CD14-positive monocyte (primary cell): Measurements from ENCODE around the gene PPIF. TPM values are rescaled to one million over a fixed set of nuclear protein-coding genes. Genes with fewer than 3 reads are reported as not detected.

Experiments used
- DNase-seq, 3 donors: peaks; one replicate each; pipeline ENCODE4 v3.0.0-alpha.2; 2011 to 2022
- H2AFZ ChIP-seq: 2 replicates; pipeline ENCODE4 v1.6.0; 2012; ENCODE audit warnings: mild to moderate bottlenecking, low read depth, low read length, inconsistent platforms; ENCODE audit not compliant: insufficient read depth, poor library complexity, severe bottlenecking
- H3K27ac ChIP-seq, 2 donors: 1 replicate in 1 of 2; 2 replicates in 1 of 2; pipeline ENCODE4 v1.5.1; 2012 to 2013; ENCODE audit warnings: low read length in 2 of 2, control low read depth in 1 of 2, inconsistent platforms in 1 of 2, low read depth in 1 of 2, mild to moderate bottlenecking in 1 of 2
- H3K27me3 ChIP-seq, 2 donors: one replicate each; pipeline versions ENCODE4 v1.6.0 to v1.6.1; 2011 to 2013; ENCODE audit warnings: low read length in 2 of 2; ENCODE audit not compliant: control insufficient read depth in 2 of 2, insufficient read depth in 2 of 2
- H3K36me3 ChIP-seq, 2 donors: replicated peaks in 1 of 2; 1 replicate in 1 of 2; 2 replicates in 1 of 2; pipeline versions ENCODE4 v1.5.1 to v1.6.1; 2012 to 2013; ENCODE audit warnings: low read length in 2 of 2, control low read depth in 1 of 2, inconsistent platforms in 1 of 2, mild to moderate bottlenecking in 1 of 2; ENCODE audit not compliant: insufficient read depth in 2 of 2, control insufficient read depth in 1 of 2
- H3K4me1 ChIP-seq, 2 donors: 1 replicate in 1 of 2; 2 replicates in 1 of 2; pipeline versions ENCODE4 v1.5.1 to v1.6.1; 2012 to 2013; ENCODE audit warnings: low read length in 2 of 2, control low read depth in 1 of 2, inconsistent platforms in 1 of 2, mild to moderate bottlenecking in 1 of 2, moderate library complexity in 1 of 2; ENCODE audit not compliant: insufficient read depth in 2 of 2, control insufficient read depth in 1 of 2
- H3K4me2 ChIP-seq: replicated peaks from 2 replicates; pipeline ENCODE3; 2012; ENCODE audit warnings: low read length, moderate library complexity, mild to moderate bottlenecking; ENCODE audit not compliant: poor library complexity, severe bottlenecking; ENCODE audit errors: extremely low read depth
- H3K4me3 ChIP-seq, 3 experiments: fragments of 200-600 bp in 1 of 3; sonication (generic) in 1 of 3; replicated peaks in 1 of 3; 1 replicate in 2 of 3; 2 replicates in 1 of 3; pipeline ENCODE4 v1.5.1; 2011 to 2013; ENCODE audit warnings: low read length in 3 of 3, mild to moderate bottlenecking in 3 of 3, control low read depth in 2 of 3, low read depth in 2 of 3, inconsistent platforms in 1 of 3, moderate library complexity in 1 of 3
- H3K79me2 ChIP-seq: 2 replicates; pipeline ENCODE4 v1.6.0; 2012; ENCODE audit warnings: mild to moderate bottlenecking, control low read depth, inconsistent platforms, low read length, moderate library complexity; ENCODE audit not compliant: insufficient read depth
- H3K9ac ChIP-seq: 2 replicates; pipeline ENCODE4 v1.6.0; 2017; ENCODE audit warnings: low read length, mild to moderate bottlenecking; ENCODE audit not compliant: insufficient read depth, poor library complexity, severe bottlenecking
- H3K9me3 ChIP-seq, 2 donors: replicated peaks in 1 of 2; 1 replicate in 1 of 2; 2 replicates in 1 of 2; pipeline versions ENCODE4 v1.5.1 to v1.6.1; 2012 to 2013; ENCODE audit warnings: low read length in 2 of 2, control low read depth in 1 of 2; ENCODE audit not compliant: control insufficient read depth in 1 of 2, insufficient read depth in 1 of 2
- H4K20me1 ChIP-seq: 2 replicates; pipeline ENCODE4 v1.6.0; 2012; ENCODE audit warnings: mild to moderate bottlenecking, low read length, control low read depth, moderate library complexity; ENCODE audit not compliant: insufficient read depth
- H3K27ac Mint-ChIP-seq, 7 donors: one replicate each; pipeline ENCODE4 v1.8.0; 2020; ENCODE audit warnings: mild to moderate bottlenecking in 7 of 7, mixed read lengths in 7 of 7, moderate library complexity in 6 of 7, inconsistent platforms in 2 of 7
- H3K27me3 Mint-ChIP-seq, 3 donors: one replicate each; pipeline ENCODE4 v1.8.0; 2021 to 2022; ENCODE audit warnings: low read depth in 3 of 3, mild to moderate bottlenecking in 3 of 3, mixed read lengths in 3 of 3, moderate library complexity in 3 of 3, inconsistent platforms in 1 of 3
- H3K36me3 Mint-ChIP-seq, 2 donors: one replicate each; pipeline ENCODE4 v1.8.0; 2020; ENCODE audit warnings: mixed read lengths in 2 of 2, inconsistent platforms in 1 of 2, mild to moderate bottlenecking in 1 of 2
- H3K4me1 Mint-ChIP-seq: one replicate; pipeline ENCODE4 v1.8.0; 2020; ENCODE audit warnings: mild to moderate bottlenecking, mixed read lengths
- H3K4me3 Mint-ChIP-seq, 2 donors: one replicate each; pipeline ENCODE4 v1.8.0; 2020; ENCODE audit warnings: mild to moderate bottlenecking in 2 of 2, mixed read lengths in 2 of 2, moderate library complexity in 1 of 2
- H3K9me3 Mint-ChIP-seq, 7 donors: one replicate each; pipeline ENCODE4 v1.8.0; 2020 to 2022; ENCODE audit warnings: mixed read lengths in 7 of 7, mild to moderate bottlenecking in 6 of 7, moderate library complexity in 6 of 7, inconsistent platforms in 2 of 7
- WGBS: methylation state at CpG from one replicate; pipeline ENCODE4 v1.1.5; 2013; ENCODE audit warnings: missing lambda C conversion rate; ENCODE audit not compliant: insufficient coverage; 5-methylcytosine and 5-hydroxymethylcytosine counted together
- intact Hi-C, 2 donors: fragments of 100-400 bp; cut with micrococcal nuclease; formaldehyde crosslinking; loops; one replicate each; pipeline versions ENCODE4 v1.15.0 to v1.15.1; 2023
- polyA plus RNA-seq, 3 donors: library from polyadenylated mRNA; depleted of rRNA in 1 of 3; unstranded in 2 of 3; stranded (reverse) in 1 of 3; fragments of 300-500 nt in 2 of 3; fragments of >200 nt in 1 of 3; fragmentation: Illumina TruSeq in 2 of 3; gene quantifications; 1 replicate in 2 of 3; 2 replicates in 1 of 3; pipeline ENCODE4 v1.2.3, GENCODE V29; 2012 to 2021
- TF ChIP-seq, protein P1 (sequence below): fragments of 200-600 bp; IDR thresholded peaks from one replicate; pipeline ENCODE4 v1.8.0; 2022; ENCODE audit warnings: antibody characterized with exemption, mild to moderate bottlenecking

The PPIF gene
- polyA plus RNA-seq, 3 donors = 36.6 to 1,064 (median 52.3) TPM

DNA sequence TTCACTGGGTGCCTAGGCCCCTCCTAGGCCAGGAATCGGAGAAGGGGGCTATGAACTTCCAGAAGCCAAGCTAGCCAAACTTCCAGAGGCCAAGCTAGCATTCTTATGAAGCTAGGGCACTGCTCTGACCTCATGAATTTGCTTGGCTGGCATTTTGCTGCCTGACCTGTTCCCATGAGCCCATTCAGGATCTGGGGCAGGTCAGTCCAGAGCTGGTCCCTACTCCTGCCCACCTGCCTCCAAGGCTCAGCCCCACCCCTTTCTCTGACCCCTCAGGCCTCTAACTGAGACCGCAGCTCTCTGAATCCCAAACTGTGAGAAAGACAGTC, 1.3 kb upstream of the PPIF start:
- H3K79me2 ChIP-seq = peaks cover 45% of the 10 kb centered on the region
- Mint-ChIP-seq H3K9me3 (peaks cover 0 to 2% (median 0%) of the 10 kb centered on the region in 7 donors), H3K27ac (peak overlapping the region in 5 of 7 donors; percentile 2 to 80 (median 53)), H3K36me3 (peaks cover 27% of the 10 kb centered on the region in 2 donors), H3K4me3 (no peak overlapping the region), H3K4me1 (peaks cover 54% of the 10 kb centered on the region), H3K27me3 (peaks cover 1 to 4% (median 4%) of the 10 kb centered on the region in 3 donors)
- H3K4me2 ChIP-seq = no peak overlapping the region
- H3K9me3 ChIP-seq = no peaks in the 10 kb centered on the region
- H3K36me3 ChIP-seq = peaks cover 20 to 24% of the 10 kb centered on the region in 2 donors
- peaks cover 36% of the 10 kb centered on the region for H4K20me1 ChIP-seq
- H3K4me1 ChIP-seq = peaks cover 60 to 70% of the 10 kb centered on the region in 2 donors
- no peak overlapping the region for H2AFZ ChIP-seq
- H3K27me3 ChIP-seq = no peaks in the 10 kb centered on the region
- no peak overlapping the region for H3K4me3 ChIP-seq
- WGBS = 100% methylated on average over 2 of the region's 2 CpGs
- TF ChIP-seq, protein P1, sequence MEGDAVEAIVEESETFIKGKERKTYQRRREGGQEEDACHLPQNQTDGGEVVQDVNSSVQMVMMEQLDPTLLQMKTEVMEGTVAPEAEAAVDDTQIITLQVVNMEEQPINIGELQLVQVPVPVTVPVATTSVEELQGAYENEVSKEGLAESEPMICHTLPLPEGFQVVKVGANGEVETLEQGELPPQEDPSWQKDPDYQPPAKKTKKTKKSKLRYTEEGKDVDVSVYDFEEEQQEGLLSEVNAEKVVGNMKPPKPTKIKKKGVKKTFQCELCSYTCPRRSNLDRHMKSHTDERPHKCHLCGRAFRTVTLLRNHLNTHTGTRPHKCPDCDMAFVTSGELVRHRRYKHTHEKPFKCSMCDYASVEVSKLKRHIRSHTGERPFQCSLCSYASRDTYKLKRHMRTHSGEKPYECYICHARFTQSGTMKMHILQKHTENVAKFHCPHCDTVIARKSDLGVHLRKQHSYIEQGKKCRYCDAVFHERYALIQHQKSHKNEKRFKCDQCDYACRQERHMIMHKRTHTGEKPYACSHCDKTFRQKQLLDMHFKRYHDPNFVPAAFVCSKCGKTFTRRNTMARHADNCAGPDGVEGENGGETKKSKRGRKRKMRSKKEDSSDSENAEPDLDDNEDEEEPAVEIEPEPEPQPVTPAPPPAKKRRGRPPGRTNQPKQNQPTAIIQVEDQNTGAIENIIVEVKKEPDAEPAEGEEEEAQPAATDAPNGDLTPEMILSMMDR = no peak
- intact Hi-C loops = loop anchor here (2.0 to 5.0 kb wide), 4 partner anchors 15 to 99 kb away; no protein-coding TSS in a partner anchor
- DNase-seq = no peak
- H3K27ac ChIP-seq = no peak overlapping the region
- H3K9ac ChIP-seq = no peak overlapping the region

DNA sequence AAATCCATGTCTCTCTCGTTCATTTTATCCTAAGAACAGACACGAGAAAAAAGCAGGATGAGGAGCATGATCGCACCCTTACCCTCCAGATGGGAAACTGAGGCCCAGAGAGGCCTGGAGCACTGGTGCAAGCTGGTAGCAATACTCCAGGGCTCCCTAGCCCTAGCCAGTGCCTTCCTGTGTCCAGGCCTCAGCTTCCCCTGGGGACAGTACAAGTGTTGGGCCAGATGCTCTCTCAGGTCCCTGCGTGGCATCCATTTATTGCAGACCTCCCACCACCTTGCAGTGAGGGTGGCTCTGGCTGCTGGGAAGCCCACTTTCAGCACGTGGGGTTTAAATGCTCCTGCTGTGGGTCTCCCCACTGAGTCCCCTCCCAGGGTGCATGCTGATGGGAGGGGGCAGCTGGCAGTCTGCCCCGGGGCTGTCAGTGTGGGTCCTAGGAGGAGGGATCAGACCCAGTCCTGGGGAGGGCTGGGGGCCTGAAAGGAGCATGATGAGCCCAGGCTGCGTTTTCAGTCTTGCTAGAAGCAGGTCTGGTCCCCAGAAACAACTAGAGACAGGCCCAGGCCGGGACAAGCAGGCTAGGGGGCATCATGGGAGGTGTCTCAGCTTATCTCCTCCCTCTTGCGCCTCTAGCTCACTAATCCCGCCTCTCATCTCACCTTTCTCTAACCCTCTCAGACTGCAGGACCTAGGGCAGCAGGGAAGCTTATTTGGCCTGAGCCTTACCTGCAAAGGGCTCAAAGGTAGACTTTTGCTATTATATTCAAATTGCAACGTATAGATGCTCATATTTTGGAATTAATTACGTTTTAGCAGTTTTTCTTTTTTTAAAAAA, 662 bp upstream of the PPIF start:
- Histone ChIP-seq H3K4me1 (peaks cover 65 to 76% of the 10 kb centered on the region in 2 donors), H3K4me3 (peak overlapping the region in 1 of 3 experiments; percentile 83), H2AFZ (no peak overlapping the region), H4K20me1 (peaks cover 42% of the 10 kb centered on the region), H3K9me3 (no peaks in the 10 kb centered on the region), H3K4me2 (peak overlapping the region; percentile 82), H3K27me3 (no peaks in the 10 kb centered on the region), H3K27ac (peak overlapping the region in 1 of 2 donors; percentile 99), H3K79me2 (peaks cover 49% of the 10 kb centered on the region), H3K9ac (peak overlapping the region; percentile 100), H3K36me3 (peaks cover 26 to 30% of the 10 kb centered on the region in 2 donors)
- intact Hi-C loops = loop anchor here (2.0 to 5.0 kb wide), 4 partner anchors 16 to 99 kb away; no protein-coding TSS in a partner anchor
- peak overlapping the region in 4 of 7 donors; percentile 37 to 96 (median 70) for H3K27ac Mint-ChIP-seq
- peaks cover 59% of the 10 kb centered on the region for H3K4me1 Mint-ChIP-seq
- no peak for DNase-seq
- peaks cover 0 to 2% (median 0%) of the 10 kb centered on the region in 7 donors for H3K9me3 Mint-ChIP-seq
- H3K27me3 Mint-ChIP-seq = peaks cover 1 to 4% (median 4%) of the 10 kb centered on the region in 3 donors
- H3K4me3 Mint-ChIP-seq = peak overlapping the region in 1 of 2 donors; percentile 92
- TF ChIP-seq, protein P1 = no peak
- peaks cover 33% of the 10 kb centered on the region in 2 donors for H3K36me3 Mint-ChIP-seq
- WGBS = 90% methylated on average over 7 of the region's 12 CpGs
